ENCODE data around the gene MYH15.
"Not testable (repeated sequence)": the region's sequence is repeated elsewhere in the genome, so short reads cannot be mapped to it uniquely, and the experiment has no call there.

The MYH15 gene

GRCh38 chr3:108398510-108398909, 111.9 kb downstream of the MYH15 start:
- H3K27me3 Mint-ChIP-seq = peaks cover 18% of the 10 kb centered on the region
- DNase-seq = no peak
- H3K9me3 Mint-ChIP-seq = peaks cover 0 to 8% of the 10 kb centered on the region in 2 donors
- no peak overlapping the region for H3K27ac Mint-ChIP-seq
- no peak overlapping the region for H3K4me3 Mint-ChIP-seq
- H3K4me1 Mint-ChIP-seq = peaks cover 6% of the 10 kb centered on the region
- no peak for ATAC-seq

GRCh38 chr3:108396336-108396735, 114.1 kb downstream of the MYH15 start:
- Mint-ChIP-seq H3K4me3 (no peak overlapping the region), H3K4me1 (peaks cover 9% of the 10 kb centered on the region), H3K9me3 (peaks cover 0 to 8% of the 10 kb centered on the region in 2 donors), H3K27me3 (peaks cover 40% of the 10 kb centered on the region), H3K27ac (no peak overlapping the region)
- ATAC-seq (no peak), DNase-seq (no peak)

GRCh38 chr3:108394563-108394962, 115.8 kb downstream of the MYH15 start:
- ATAC-seq = no peak
- Mint-ChIP-seq H3K27me3 (peaks cover 45% of the 10 kb centered on the region), H3K27ac (no peak overlapping the region), H3K4me3 (no peak overlapping the region), H3K4me1 (peaks cover 15% of the 10 kb centered on the region), H3K9me3 (peaks cover 0 to 3% of the 10 kb centered on the region in 2 donors)
- DNase-seq = no peak

- no peaks in the 10 kb centered on the region for H3K9me3 Mint-ChIP-seq
Observed at GRCh38 chr3:108394016-108394415, 116.4 kb downstream of the MYH15 start.

GRCh38 chr3:108393128-108393900, 117.1 kb downstream of the MYH15 start:
- Mint-ChIP-seq H3K9me3 (no peaks in the 10 kb centered on the region), H3K27me3 (peaks cover 45% of the 10 kb centered on the region), H3K4me1 (peaks cover 28% of the 10 kb centered on the region), H3K27ac (no peak overlapping the region), H3K4me3 (no peak overlapping the region)
- ATAC-seq (no peak), DNase-seq (no peak)

More at GRCh38 chr3:108394016-108394415, 116.4 kb downstream of the MYH15 start:
- Mint-ChIP-seq H3K4me1 (peaks cover 21% of the 10 kb centered on the region), H3K27ac (no peak overlapping the region), H3K27me3 (peaks cover 45% of the 10 kb centered on the region), H3K4me3 (no peak overlapping the region)
- DNase-seq = no peak
- no peak for ATAC-seq

- no peaks in the 10 kb centered on the region for H3K9me3 Mint-ChIP-seq
- peaks cover 40% of the 10 kb centered on the region for H3K4me1 Mint-ChIP-seq
- peaks cover 37% of the 10 kb centered on the region for H3K27me3 Mint-ChIP-seq
- no peak overlapping the region for H3K4me3 Mint-ChIP-seq
- DNase-seq = no peak
- H3K27ac Mint-ChIP-seq = no peak overlapping the region
- no peak for ATAC-seq
Observed at GRCh38 chr3:108391917-108392593, 118.3 kb downstream of the MYH15 start.

GRCh38 chr3:108389372-108389771, 121.0 kb downstream of the MYH15 start:
- Mint-ChIP-seq H3K4me3 (no peak overlapping the region), H3K9me3 (no peaks in the 10 kb centered on the region), H3K27me3 (peaks cover 28% of the 10 kb centered on the region), H3K4me1 (peaks cover 49% of the 10 kb centered on the region), H3K27ac (no peak overlapping the region)
- no peak for DNase-seq
- ATAC-seq = no peak

GRCh38 chr3:108388136-108389132, 122.0 kb downstream of the MYH15 start:
- peak overlapping the region in 1 of 2 donors; percentile 29 for H3K27ac Mint-ChIP-seq
- no peaks in the 10 kb centered on the region for H3K9me3 Mint-ChIP-seq
- peak overlapping the region; percentile 27 to 61 for H3K4me3 Mint-ChIP-seq
- DNase-seq = peak; percentile 16 to 27
- H3K27me3 Mint-ChIP-seq = peaks cover 26% of the 10 kb centered on the region
- peaks cover 49% of the 10 kb centered on the region for H3K4me1 Mint-ChIP-seq
- ATAC-seq = peak; percentile 86

GRCh38 chr3:108387063-108387462, 123.3 kb downstream of the MYH15 start:
- Mint-ChIP-seq H3K27ac (no peak overlapping the region), H3K4me3 (peak overlapping the region in 1 of 2 donors; percentile 41), H3K4me1 (peaks cover 41% of the 10 kb centered on the region), H3K9me3 (no peaks in the 10 kb centered on the region), H3K27me3 (peaks cover 12% of the 10 kb centered on the region)
- no peak for DNase-seq
- ATAC-seq = peak; percentile 40

- Mint-ChIP-seq H3K4me1 (peaks cover 27% of the 10 kb centered on the region), H3K9me3 (no peaks in the 10 kb centered on the region)
Observed at GRCh38 chr3:108383306-108383705, 127.1 kb downstream of the MYH15 start.

GRCh38 chr3:108381529-108382140, 128.8 kb downstream of the MYH15 start:
- Mint-ChIP-seq H3K9me3 (no peaks in the 10 kb centered on the region), H3K4me3 (no peak overlapping the region), H3K27me3 (no peaks in the 10 kb centered on the region), H3K4me1 (peaks cover 10% of the 10 kb centered on the region), H3K27ac (no peak overlapping the region)
- no peak for ATAC-seq
- DNase-seq = no peak

More at GRCh38 chr3:108383306-108383705, 127.1 kb downstream of the MYH15 start:
- Mint-ChIP-seq H3K27ac (no peak overlapping the region), H3K27me3 (no peaks in the 10 kb centered on the region), H3K4me3 (no peak overlapping the region)
- ATAC-seq (no peak), DNase-seq (no peak)

GRCh38 chr3:108380128-108380795, 130.1 kb downstream of the MYH15 start:
- Mint-ChIP-seq H3K27me3 (no peaks in the 10 kb centered on the region), H3K4me1 (peaks cover 5% of the 10 kb centered on the region), H3K4me3 (no peak overlapping the region), H3K9me3 (no peaks in the 10 kb centered on the region), H3K27ac (no peak overlapping the region)
- ATAC-seq (no peak), DNase-seq (no peak)

GRCh38 chr3:108378952-108379342, 131.4 kb downstream of the MYH15 start:
- H3K4me3 Mint-ChIP-seq, DNase-seq, H3K4me1 Mint-ChIP-seq: not testable (repeated sequence)

GRCh38 chr3:108378153-108378951, 132.0 kb downstream of the MYH15 start:
- DNase-seq (no peak), ATAC-seq (no peak)
- Mint-ChIP-seq H3K9me3 (no peaks in the 10 kb centered on the region), H3K27ac (no peak overlapping the region), H3K4me1 (peaks cover 5% of the 10 kb centered on the region), H3K27me3 (no peaks in the 10 kb centered on the region), H3K4me3 (no peak overlapping the region)

More at GRCh38 chr3:108378952-108379342, 131.4 kb downstream of the MYH15 start:
- not testable (repeated sequence) for H3K27me3 Mint-ChIP-seq, H3K27ac Mint-ChIP-seq, H3K9me3 Mint-ChIP-seq, ATAC-seq

Data from stimulated activated naive CD8-positive, alpha-beta T cell treated with anti-CD3 and anti-CD28 coated beads, Interleukin-15, amount 100 ng/mL, for 72 hours (primary cell).